HG03039 (cell line): ENCODE data around the gene CASP5.
A peak's percentile ranks its signal among the peaks of the same experiment; 100 is the strongest.
"Not testable (repeated sequence)": the region's sequence is repeated elsewhere in the genome, so short reads cannot be mapped to it uniquely, and the experiment has no call there.

ENCODE experiments used
- ATAC-seq: cut with Tn5 transposase; IDR thresholded peaks from one replicate; pipeline ENCODE4 v1.9.1; 2021; ENCODE audit warnings: mild to moderate bottlenecking, moderate library complexity; ENCODE audit not compliant: unreplicated experiment

CASP5 gene

GRCh38 chr11:105023003-105023402, at the start of gene CASP5:
Gene CASP5, minus strand, starts transcription at chr11:105023168. Its CDS starts 32 bp downstream, at chr11:105023136.
- ATAC-seq, result no peak

- not testable (repeated sequence) for ATAC-seq
These were observed 49.1 kb upstream of the CASP5 start for GRCh38 chr11:105072080-105072479.

- ATAC-seq, result no peak
These were observed 48.2 kb upstream of the CASP5 start for GRCh38 chr11:105071089-105071732.

GRCh38 chr11:105070306-105070705, 47.3 kb upstream of the CASP5 start:
- no peak for ATAC-seq

GRCh38 chr11:105069749-105070148, 46.8 kb upstream of the CASP5 start:
- not testable (repeated sequence) for ATAC-seq

- ATAC-seq, result not testable (repeated sequence)
These were observed 40.4 kb upstream of the CASP5 start for GRCh38 chr11:105063245-105063941.

- no peak for ATAC-seq
These were observed 34.5 kb upstream of the CASP5 start for GRCh38 chr11:105057432-105057831.

- no peak for ATAC-seq
These were observed 33.5 kb upstream of the CASP5 start for GRCh38 chr11:105056446-105056845.

- ATAC-seq, result no peak
These were observed 31.9 kb upstream of the CASP5 start for GRCh38 chr11:105054723-105055493.

GRCh38 chr11:105052487-105052886, 29.5 kb upstream of the CASP5 start:
- no peak for ATAC-seq

GRCh38 chr11:105051559-105051958, 28.6 kb upstream of the CASP5 start:
- no peak for ATAC-seq

- ATAC-seq, result no peak
These were observed 26.5 kb upstream of the CASP5 start for GRCh38 chr11:105049481-105049880.

- ATAC-seq, result no peak
These were observed 24.1 kb upstream of the CASP5 start for GRCh38 chr11:105046898-105047579.

- ATAC-seq, result no peak
These were observed 22.8 kb upstream of the CASP5 start for GRCh38 chr11:105045676-105046296.

GRCh38 chr11:105044557-105045524, 21.9 kb upstream of the CASP5 start, which contains the start of gene CARD16:
Gene CARD16, minus strand, starts transcription at chr11:105045335. Its CDS starts 38 bp downstream, at chr11:105045297.
- ATAC-seq, result peak; percentile 100

- no peak for ATAC-seq
These were observed 19.2 kb upstream of the CASP5 start for GRCh38 chr11:105042178-105042577.

GRCh38 chr11:105040703-105041102, 17.7 kb upstream of the CASP5 start:
- ATAC-seq, result no peak

GRCh38 chr11:105034813-105035620, 12.0 kb upstream of the CASP5 start, which contains the start of gene CASP1:
Gene CASP1, minus strand, starts transcription at chr11:105035144. Its CDS starts 31 bp downstream, at chr11:105035113.
- peak; percentile 96 for ATAC-seq
